Gastroesophageal sphincter (tissue), 4 donors: Measurements from ENCODE around the gene SH3PXD2A. TPM values are rescaled to one million over a fixed set of nuclear protein-coding genes. Genes with fewer than 3 reads are reported as not detected.
A peak's percentile ranks its signal among the peaks of the same experiment; 100 is the strongest.

ENCODE experiments used
- ATAC-seq: fragments of 150-250 bp; one replicate; pipeline ENCODE4 v1.9.1; 2016; ENCODE audit warnings: mild to moderate bottlenecking, moderate library complexity
- H3K27ac ChIP-seq, 4 donors: fragments of 200-600 bp; sonication (generic) in 3 of 4; 1 replicate in 3 of 4; 2 replicates in 1 of 4; pipeline ENCODE4 v1.5.1; 2016 to 2019
- H3K27me3 ChIP-seq: fragments of 200-600 bp; sonication (generic); one replicate; pipeline ENCODE4 v1.5.1; 2019
- H3K36me3 ChIP-seq, 2 donors: fragments of 200-600 bp; sonication (generic); one replicate each; pipeline ENCODE4 v1.5.1; 2019; ENCODE audit warnings: control low read depth in 1 of 2
- H3K4me1 ChIP-seq, 3 donors: fragments of 200-600 bp; sonication (generic); 1 replicate in 2 of 3; 2 replicates in 1 of 3; pipeline ENCODE4 v1.5.1; 2016 to 2019; ENCODE audit warnings: control low read depth in 2 of 3
- H3K4me3 ChIP-seq, 2 donors: fragments of 200-600 bp; sonication (generic); one replicate each; pipeline ENCODE4 v1.5.1; 2019; ENCODE audit warnings: mild to moderate bottlenecking in 1 of 2, moderate library complexity in 1 of 2
- H3K9me3 ChIP-seq, 3 donors: fragments of 200-600 bp; sonication (generic); one replicate each; pipeline ENCODE4 v1.5.1; 2017 to 2019; ENCODE audit warnings: control low read depth in 2 of 3
- EP300 ChIP-seq: sonication (generic); formaldehyde crosslinking; IDR thresholded peaks from one replicate; pipeline ENCODE4 v1.6.1; 2017; ENCODE audit warnings: antibody characterized with exemption, mild to moderate bottlenecking
- POLR2A ChIP-seq, 2 donors: fragments of 450-650 bp; IDR thresholded peaks; one replicate each; pipeline ENCODE4 v1.6.1; 2017; ENCODE audit warnings: antibody characterized with exemption in 2 of 2, mild to moderate bottlenecking in 2 of 2, moderate library complexity in 1 of 2
- POLR2AphosphoS5 ChIP-seq: sonication (generic); formaldehyde crosslinking; IDR thresholded peaks from one replicate; pipeline ENCODE4 v1.6.1; 2017; ENCODE audit warnings: antibody characterized with exemption
- WGBS, 2 donors: methylation state at CpG; one replicate each; pipeline ENCODE4 v1.1.5; 2018; ENCODE audit warnings: low coverage in 1 of 2; 5-methylcytosine and 5-hydroxymethylcytosine counted together
- total RNA-seq, 4 donors: library from RNA; depleted of rRNA; stranded (reverse); fragments of >200 nt; gene quantifications; one replicate each; pipeline ENCODE4 v1.1.0, GENCODE V29; 2016
- TF ChIP-seq, protein P1 (sequence below), 4 experiments: fragments of 200-600 bp in 2 of 4; fragments of 450-650 bp in 2 of 4; sonication (generic) in 1 of 4; IDR thresholded peaks; one replicate each; pipeline ENCODE4 v1.5.1; 2017 to 2019; ENCODE audit warnings: antibody characterized with exemption in 4 of 4, mild to moderate bottlenecking in 2 of 4, moderate library complexity in 2 of 4

Gene SH3PXD2A
- total RNA-seq, 4 donors from 2014 or later, result 31.2 to 65.2 (median 39.5) TPM

DNA sequence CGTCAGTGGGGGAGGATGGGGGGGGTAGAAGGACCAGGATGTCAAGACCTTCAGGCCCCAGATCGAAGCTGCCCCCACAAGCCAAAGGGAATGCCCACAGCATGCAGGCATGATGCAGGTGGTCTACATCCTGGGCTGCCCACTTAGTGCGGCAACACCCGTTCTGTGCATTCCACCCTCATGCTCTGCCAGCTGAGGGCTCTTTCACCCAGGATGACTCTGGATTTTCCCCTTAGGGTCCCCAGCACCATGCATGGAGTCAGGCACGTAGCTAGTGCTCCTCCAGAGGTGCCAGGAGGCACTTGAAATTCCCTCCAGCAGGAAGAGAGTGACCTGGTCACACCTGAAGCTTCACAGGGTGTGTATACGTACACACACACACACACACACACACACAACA lies 66.2 kb downstream of the SH3PXD2A start:
- TF ChIP-seq EP300 (no peak), POLR2AphosphoS5 (no peak), POLR2A (IDR thresholded peaks at IDR 0.05) (no peak)
- TF ChIP-seq, protein P1, sequence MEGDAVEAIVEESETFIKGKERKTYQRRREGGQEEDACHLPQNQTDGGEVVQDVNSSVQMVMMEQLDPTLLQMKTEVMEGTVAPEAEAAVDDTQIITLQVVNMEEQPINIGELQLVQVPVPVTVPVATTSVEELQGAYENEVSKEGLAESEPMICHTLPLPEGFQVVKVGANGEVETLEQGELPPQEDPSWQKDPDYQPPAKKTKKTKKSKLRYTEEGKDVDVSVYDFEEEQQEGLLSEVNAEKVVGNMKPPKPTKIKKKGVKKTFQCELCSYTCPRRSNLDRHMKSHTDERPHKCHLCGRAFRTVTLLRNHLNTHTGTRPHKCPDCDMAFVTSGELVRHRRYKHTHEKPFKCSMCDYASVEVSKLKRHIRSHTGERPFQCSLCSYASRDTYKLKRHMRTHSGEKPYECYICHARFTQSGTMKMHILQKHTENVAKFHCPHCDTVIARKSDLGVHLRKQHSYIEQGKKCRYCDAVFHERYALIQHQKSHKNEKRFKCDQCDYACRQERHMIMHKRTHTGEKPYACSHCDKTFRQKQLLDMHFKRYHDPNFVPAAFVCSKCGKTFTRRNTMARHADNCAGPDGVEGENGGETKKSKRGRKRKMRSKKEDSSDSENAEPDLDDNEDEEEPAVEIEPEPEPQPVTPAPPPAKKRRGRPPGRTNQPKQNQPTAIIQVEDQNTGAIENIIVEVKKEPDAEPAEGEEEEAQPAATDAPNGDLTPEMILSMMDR (IDR thresholded peaks at IDR 0.05), result no peak
- Histone ChIP-seq H3K4me1 (peaks cover 0 to 45% (median 18%) of the 10 kb centered on the region in 3 donors), H3K27ac (no peak overlapping the region), H3K9me3 (no peaks in the 10 kb centered on the region), H3K4me3 (no peak overlapping the region), H3K36me3 (no peaks in the 10 kb centered on the region), H3K27me3 (no peaks in the 10 kb centered on the region)
- ATAC-seq, result no peak
- WGBS, 2 donors, result 83 to 96% methylated on average over 1 to 3 of the region's 6 CpGs

DNA sequence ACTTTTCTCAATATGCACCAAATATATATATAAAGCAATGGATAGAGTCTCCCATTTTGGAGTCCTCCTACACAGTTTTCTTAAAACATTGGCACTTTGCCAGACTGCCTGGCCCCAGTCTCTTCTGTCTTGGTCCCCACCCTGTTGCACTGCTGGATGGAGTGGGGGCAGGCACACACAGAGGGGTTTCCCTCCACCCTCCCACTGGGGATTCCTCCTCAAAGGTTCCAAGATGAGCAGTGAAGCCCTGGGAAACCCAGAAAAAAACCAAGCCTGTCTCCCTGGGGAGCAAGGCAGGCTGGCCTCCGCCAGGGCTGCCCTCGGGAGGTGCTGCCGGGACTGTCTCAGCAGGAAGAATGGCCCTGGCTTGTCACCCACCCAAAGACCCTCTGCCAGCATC lies 68.0 kb downstream of the SH3PXD2A start:
- peak; percentile 8 for ATAC-seq
- Histone ChIP-seq H3K36me3 (no peaks in the 10 kb centered on the region), H3K27me3 (no peaks in the 10 kb centered on the region), H3K27ac (no peak overlapping the region), H3K9me3 (no peaks in the 10 kb centered on the region), H3K4me1 (peaks cover 3 to 53% (median 20%) of the 10 kb centered on the region in 3 donors), H3K4me3 (no peak overlapping the region)
- WGBS, 2 donors, result no CpG with 5 or more reads among the region's 3 CpGs
- no peak for TF ChIP-seq EP300
- TF ChIP-seq, protein P1 (IDR thresholded peaks at IDR 0.05), result no peak
- TF ChIP-seq POLR2A (IDR thresholded peaks at IDR 0.05), result no peak
- no peak for TF ChIP-seq POLR2AphosphoS5

DNA sequence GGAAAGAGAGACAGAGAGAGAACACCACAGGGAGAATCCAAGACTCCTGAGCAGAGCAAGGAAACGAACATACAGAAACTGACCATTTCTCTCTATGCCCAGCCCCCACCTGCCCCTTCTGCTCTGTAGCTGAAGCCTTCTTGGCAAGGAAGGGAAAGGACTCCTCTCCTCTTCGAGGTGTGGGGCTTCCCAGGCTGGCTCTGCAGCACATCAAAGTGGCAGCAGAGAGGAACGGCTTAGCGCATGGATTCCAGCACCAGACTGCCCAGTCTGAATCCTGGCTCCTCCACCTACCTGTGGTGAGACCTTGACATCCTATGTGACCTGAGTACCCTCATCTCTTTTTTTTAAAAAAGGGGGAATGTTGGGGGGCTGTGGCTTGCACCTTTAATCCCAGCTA lies 69.4 kb downstream of the SH3PXD2A start:
- no peaks in the 10 kb centered on the region for H3K9me3 ChIP-seq
- no peak overlapping the region for H3K4me3 ChIP-seq
- TF ChIP-seq, protein P1 (IDR thresholded peaks at IDR 0.05), result no peak
- TF ChIP-seq EP300, result no peak
- no peak for TF ChIP-seq POLR2AphosphoS5
- TF ChIP-seq POLR2A (IDR thresholded peaks at IDR 0.05), result no peak
- H3K36me3 ChIP-seq, result peaks cover 0 to under 1% of the 10 kb centered on the region in 2 donors
- peaks cover 3 to 42% (median 20%) of the 10 kb centered on the region in 3 donors for H3K4me1 ChIP-seq
- H3K27me3 ChIP-seq, result no peaks in the 10 kb centered on the region
- 21 to 68% methylated on average over 3 to 4 of the region's 4 CpGs for WGBS, 2 donors
- ATAC-seq, result no peak
- H3K27ac ChIP-seq, result no peak overlapping the region

DNA sequence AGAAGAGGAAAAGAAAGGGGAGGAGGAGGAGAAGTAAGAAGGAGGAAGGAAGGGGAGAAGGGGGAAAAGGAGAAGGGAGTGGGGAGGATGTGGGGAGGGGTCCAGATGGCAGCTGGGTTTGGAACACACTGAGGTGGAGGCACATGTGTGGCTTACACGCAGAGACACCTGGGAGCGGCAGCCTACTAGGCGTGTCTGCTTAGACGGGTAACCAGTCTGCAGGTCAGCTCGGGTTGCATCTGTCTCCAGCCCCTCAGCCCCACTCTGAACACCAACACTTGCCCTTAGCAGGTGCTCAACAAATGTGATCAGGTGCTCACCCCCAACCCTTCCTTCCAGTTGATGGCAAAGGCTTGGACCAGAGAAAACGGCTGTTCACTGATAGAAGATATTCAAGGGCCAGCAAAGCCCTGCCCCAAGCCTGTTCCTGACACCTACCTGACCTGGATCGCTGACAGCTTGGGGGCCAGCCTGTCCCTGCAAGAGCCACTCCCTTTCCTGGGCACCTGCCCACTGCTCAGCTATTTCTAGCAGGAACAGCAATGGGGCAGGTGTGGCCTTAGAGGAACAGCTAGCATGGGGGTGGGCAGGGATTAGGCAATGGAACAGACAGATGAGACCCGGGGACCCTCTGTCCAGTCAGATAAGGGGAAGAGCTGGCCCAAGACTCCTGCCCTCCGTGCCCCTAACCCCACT lies 70.5 kb downstream of the SH3PXD2A start:
- Histone ChIP-seq H3K4me3 (no peak overlapping the region), H3K4me1 (peaks cover 3 to 53% (median 26%) of the 10 kb centered on the region in 3 donors), H3K9me3 (no peaks in the 10 kb centered on the region), H3K36me3 (peaks cover 0 to 4% of the 10 kb centered on the region in 2 donors), H3K27ac (no peak overlapping the region), H3K27me3 (no peaks in the 10 kb centered on the region)
- no peak for ATAC-seq
- TF ChIP-seq, protein P1 (IDR thresholded peaks at IDR 0.05), result no peak
- TF ChIP-seq EP300, result no peak
- TF ChIP-seq POLR2AphosphoS5, result no peak
- no peak for TF ChIP-seq POLR2A (IDR thresholded peaks at IDR 0.05)
- 94 to 100% methylated on average over 5 of the region's 9 CpGs for WGBS, 2 donors

DNA sequence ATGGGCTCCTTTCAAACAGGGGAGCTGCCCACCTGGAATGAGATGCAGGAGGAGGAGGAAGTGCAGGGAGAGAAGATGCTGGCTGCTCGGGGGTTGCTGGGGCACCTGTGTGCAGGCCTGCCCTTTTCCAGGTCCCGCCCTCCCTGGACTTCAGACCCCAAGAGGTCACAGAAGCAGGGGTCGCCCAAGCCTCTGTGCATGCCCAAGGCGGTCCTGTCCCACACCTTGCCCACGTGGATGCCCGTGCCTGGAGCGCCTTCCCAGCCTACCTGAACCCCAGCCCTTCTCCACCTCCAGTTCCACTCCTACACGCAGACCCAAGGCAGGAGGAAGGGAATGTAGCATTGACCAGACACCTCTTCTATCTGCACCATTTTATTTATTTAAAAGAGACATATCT lies 71.3 kb downstream of the SH3PXD2A start:
- Histone ChIP-seq H3K4me3 (no peak overlapping the region), H3K27me3 (no peaks in the 10 kb centered on the region), H3K27ac (no peak overlapping the region), H3K36me3 (peaks cover 0 to 4% of the 10 kb centered on the region in 2 donors), H3K9me3 (no peaks in the 10 kb centered on the region), H3K4me1 (peaks cover 3 to 61% (median 28%) of the 10 kb centered on the region in 3 donors)
- WGBS, 2 donors, result 92% methylated on average over 5 of the region's 8 CpGs; no CpG with 5 or more reads in 1 of the 2 donors
- TF ChIP-seq EP300, result no peak
- TF ChIP-seq POLR2A (IDR thresholded peaks at IDR 0.05), result no peak
- no peak for TF ChIP-seq POLR2AphosphoS5
- TF ChIP-seq, protein P1 (IDR thresholded peaks at IDR 0.05), result no peak
- no peak for ATAC-seq
